H1 (cell line): ENCODE data around the gene RARA.

ENCODE experiments used
- EGR1 ChIP-seq: IDR thresholded peaks from 2 replicates; pipeline ENCODE4 v1.6.1; 2011; ENCODE audit warnings: low read depth, low read length, borderline replicate concordance
- GABPA ChIP-seq: IDR thresholded peaks from 2 replicates; pipeline ENCODE4 v1.6.1; 2011; ENCODE audit warnings: mild to moderate bottlenecking, low read length, moderate library complexity, borderline replicate concordance; ENCODE audit not compliant: insufficient read depth
- JUN ChIP-seq: IDR thresholded peaks from 2 replicates; pipeline ENCODE4 v1.6.1; 2011; ENCODE audit warnings: low read depth, mild to moderate bottlenecking, improper control_type of control experiment, low read length
- RAD21 ChIP-seq, 2 experiments: IDR thresholded peaks in 1 of 2; conservative IDR thresholded peaks in 1 of 2; 2 replicates each; pipeline ENCODE4 v1.6.1; 2011; ENCODE audit warnings: low read depth in 2 of 2, low read length in 2 of 2, improper control_type of control experiment in 1 of 2, inconsistent platforms in 1 of 2, mild to moderate bottlenecking in 1 of 2, moderate library complexity in 1 of 2
- SIN3A ChIP-seq, 2 experiments: IDR thresholded peaks in 1 of 2; conservative IDR thresholded peaks in 1 of 2; 2 replicates each; pipeline ENCODE4 v1.6.1; 2011 to 2012; ENCODE audit warnings: low read length in 2 of 2, improper control_type of control experiment in 1 of 2, low read depth in 1 of 2, mild to moderate bottlenecking in 1 of 2
- TEAD4 ChIP-seq: IDR thresholded peaks from 2 replicates; pipeline ENCODE4 v1.6.1; 2012; ENCODE audit warnings: low read depth, low read length, inconsistent platforms, mixed read lengths
- TF ChIP-seq, protein P1 (sequence below), 3 experiments: IDR thresholded peaks; 1 replicate in 2 of 3; 2 replicates in 1 of 3; pipeline versions ENCODE4 v1.5.1 to v1.6.1; 2011; ENCODE audit warnings: low read length in 3 of 3, mild to moderate bottlenecking in 3 of 3, inconsistent platforms in 2 of 3, low read depth in 1 of 3, moderate library complexity in 1 of 3; ENCODE audit not compliant: insufficient read depth in 1 of 3; ENCODE audit errors: control extremely low read depth in 1 of 3
- TF ChIP-seq, protein P2 (sequence below): IDR thresholded peaks from 2 replicates; pipeline ENCODE4 v1.6.1; 2012; ENCODE audit warnings: low read length, inconsistent platforms

DNA sequence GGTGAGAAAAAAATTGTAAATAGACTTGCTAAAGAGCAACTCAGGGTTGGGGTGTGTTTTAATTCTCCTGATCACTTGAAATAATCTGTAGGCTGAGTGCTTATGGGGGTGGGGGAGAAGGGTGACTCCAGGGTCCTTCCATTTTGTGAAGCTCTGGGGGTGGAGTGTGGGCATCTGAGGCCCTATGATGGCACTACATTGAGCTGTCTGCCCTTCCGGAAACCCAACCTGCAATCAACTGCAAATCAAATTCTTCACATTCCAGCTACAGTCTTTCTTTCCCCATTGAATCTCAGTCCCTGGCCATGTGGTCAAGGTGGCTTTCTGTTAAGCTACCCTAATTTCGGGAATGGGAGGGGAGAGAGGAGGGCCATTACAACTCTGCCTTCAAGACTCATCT is 27.3 kb upstream of the RARA start:
- TF ChIP-seq, protein P1, sequence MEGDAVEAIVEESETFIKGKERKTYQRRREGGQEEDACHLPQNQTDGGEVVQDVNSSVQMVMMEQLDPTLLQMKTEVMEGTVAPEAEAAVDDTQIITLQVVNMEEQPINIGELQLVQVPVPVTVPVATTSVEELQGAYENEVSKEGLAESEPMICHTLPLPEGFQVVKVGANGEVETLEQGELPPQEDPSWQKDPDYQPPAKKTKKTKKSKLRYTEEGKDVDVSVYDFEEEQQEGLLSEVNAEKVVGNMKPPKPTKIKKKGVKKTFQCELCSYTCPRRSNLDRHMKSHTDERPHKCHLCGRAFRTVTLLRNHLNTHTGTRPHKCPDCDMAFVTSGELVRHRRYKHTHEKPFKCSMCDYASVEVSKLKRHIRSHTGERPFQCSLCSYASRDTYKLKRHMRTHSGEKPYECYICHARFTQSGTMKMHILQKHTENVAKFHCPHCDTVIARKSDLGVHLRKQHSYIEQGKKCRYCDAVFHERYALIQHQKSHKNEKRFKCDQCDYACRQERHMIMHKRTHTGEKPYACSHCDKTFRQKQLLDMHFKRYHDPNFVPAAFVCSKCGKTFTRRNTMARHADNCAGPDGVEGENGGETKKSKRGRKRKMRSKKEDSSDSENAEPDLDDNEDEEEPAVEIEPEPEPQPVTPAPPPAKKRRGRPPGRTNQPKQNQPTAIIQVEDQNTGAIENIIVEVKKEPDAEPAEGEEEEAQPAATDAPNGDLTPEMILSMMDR (IDR thresholded peaks at IDR 0.05; ENCODE audit: control extremely low read depth in 1 of 3, insufficient read depth in 1 of 3, low read depth in 1 of 3, low read length in 3 of 3) = no peak
- TF ChIP-seq EGR1 (no peak), TEAD4 (peak; percentile 99), JUN (no peak), SIN3A (conservative IDR thresholded peaks at IDR 0.05 in 1 of 2, IDR thresholded peaks at IDR 0.05 in 1 of 2; ENCODE audit: low read depth in 1 of 2, low read length in 2 of 2) (no peak; a peak in 1 of 4 replicates), RAD21 (IDR thresholded peaks at IDR 0.05 in 1 of 2, conservative IDR thresholded peaks at IDR 0.05 in 1 of 2; ENCODE audit: low read depth in 2 of 2, low read length in 2 of 2) (no peak), GABPA (no peak)
- TF ChIP-seq, protein P2, sequence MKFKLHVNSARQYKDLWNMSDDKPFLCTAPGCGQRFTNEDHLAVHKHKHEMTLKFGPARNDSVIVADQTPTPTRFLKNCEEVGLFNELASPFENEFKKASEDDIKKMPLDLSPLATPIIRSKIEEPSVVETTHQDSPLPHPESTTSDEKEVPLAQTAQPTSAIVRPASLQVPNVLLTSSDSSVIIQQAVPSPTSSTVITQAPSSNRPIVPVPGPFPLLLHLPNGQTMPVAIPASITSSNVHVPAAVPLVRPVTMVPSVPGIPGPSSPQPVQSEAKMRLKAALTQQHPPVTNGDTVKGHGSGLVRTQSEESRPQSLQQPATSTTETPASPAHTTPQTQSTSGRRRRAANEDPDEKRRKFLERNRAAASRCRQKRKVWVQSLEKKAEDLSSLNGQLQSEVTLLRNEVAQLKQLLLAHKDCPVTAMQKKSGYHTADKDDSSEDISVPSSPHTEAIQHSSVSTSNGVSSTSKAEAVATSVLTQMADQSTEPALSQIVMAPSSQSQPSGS = peak; percentile 61; the same call in 1 of the 2 replicates
